Stimulated activated naive CD8-positive, alpha-beta T cell treated with anti-CD3 and anti-CD28 coated beads, Interleukin-15, amount 100 ng/mL, for 72 hours (primary cell): ENCODE measurements around the gene HSPA12B.
A peak's percentile ranks its signal among the peaks of the same experiment; 100 is the strongest.

Source experiments
- ATAC-seq: fragments of 150-1000 bp; cut with Tn5 transposase; 2 replicates; pipeline ENCODE4 v1.10.0; 2021; ENCODE audit warnings: mild to moderate bottlenecking, moderate library complexity
- DNase-seq, 2 donors: peaks; one replicate each; pipeline ENCODE4 v3.0.0; 2021 to 2022
- H3K27ac Mint-ChIP-seq, 2 donors: one replicate each; pipeline ENCODE4 v1.8.0; 2022; ENCODE audit warnings: mild to moderate bottlenecking in 2 of 2, mixed read lengths in 2 of 2, moderate library complexity in 2 of 2
- H3K27me3 Mint-ChIP-seq: one replicate; pipeline ENCODE4 v1.8.0; 2022; ENCODE audit warnings: mixed read lengths
- H3K4me1 Mint-ChIP-seq: one replicate; pipeline ENCODE4 v1.8.0; 2022; ENCODE audit warnings: mild to moderate bottlenecking, mixed read lengths
- H3K4me3 Mint-ChIP-seq, 2 donors: one replicate each; pipeline ENCODE4 v1.8.0; 2022; ENCODE audit warnings: mild to moderate bottlenecking in 2 of 2, mixed read lengths in 2 of 2, moderate library complexity in 1 of 2
- H3K9me3 Mint-ChIP-seq, 2 donors: one replicate each; pipeline ENCODE4 v1.8.0; 2022; ENCODE audit warnings: mixed read lengths in 2 of 2

Gene HSPA12B

DNA sequence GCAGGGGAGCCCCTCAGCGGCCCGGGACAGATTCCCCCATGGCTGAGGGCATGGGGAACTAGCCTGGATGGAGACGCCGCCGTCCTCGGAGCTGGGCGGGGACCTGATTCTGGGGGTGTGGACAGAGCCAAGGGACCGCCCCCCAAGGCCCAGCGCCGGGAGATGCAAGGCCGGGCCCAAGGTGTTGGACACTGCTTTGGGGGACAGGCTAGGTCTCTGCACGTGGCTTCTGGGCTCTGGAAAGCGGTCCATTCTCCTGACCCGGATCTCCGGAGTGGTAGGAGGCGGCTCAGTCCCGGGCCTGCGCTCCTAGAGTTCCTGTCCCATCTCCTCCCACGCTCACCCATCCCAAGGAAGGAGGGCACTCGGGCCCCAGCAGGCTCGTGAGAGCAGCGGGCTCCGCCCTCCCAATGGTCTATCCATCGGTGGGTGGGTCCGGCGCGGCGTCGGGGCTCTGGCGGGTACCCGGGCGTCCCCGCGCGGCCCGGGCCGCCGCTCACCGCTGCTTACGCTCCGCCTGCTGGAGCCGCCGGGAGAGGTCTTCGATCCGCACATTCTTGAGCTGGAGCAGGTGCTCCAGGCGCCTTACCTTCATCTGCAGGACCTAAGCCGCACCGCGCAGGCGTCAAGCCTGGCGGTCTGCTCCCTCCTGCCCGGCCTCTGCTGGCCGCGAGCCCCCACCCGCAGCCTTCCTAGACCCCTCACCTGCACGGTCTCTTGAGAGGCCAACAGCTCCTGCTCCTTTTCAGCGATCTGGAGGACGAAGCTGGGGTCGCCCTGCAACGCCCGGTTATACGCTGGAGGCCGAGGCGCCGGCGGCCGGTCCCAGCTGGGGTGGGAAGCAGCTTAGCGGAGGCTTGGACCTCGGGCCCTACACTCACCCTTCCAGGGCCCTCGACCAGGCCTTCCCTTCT lies 45.5 kb downstream of the HSPA12B start:
- H3K9me3 Mint-ChIP-seq: no peaks in the 10 kb centered on the region
- peak overlapping the region; percentile 87 to 88 for H3K4me3 Mint-ChIP-seq
- DNase-seq (peak in 1 of 2 donors; percentile 54), ATAC-seq (peak; percentile 77)
- peaks cover 19% of the 10 kb centered on the region for H3K27me3 Mint-ChIP-seq
- H3K4me1 Mint-ChIP-seq: peaks cover 53% of the 10 kb centered on the region
- H3K27ac Mint-ChIP-seq: peak overlapping the region in 1 of 2 donors; percentile 70

GRCh38 chr20:3778976-3779375 lies 46.5 kb downstream of the HSPA12B start:
- Mint-ChIP-seq H3K4me3 (peak overlapping the region; percentile 87 to 88), H3K27ac (no peak overlapping the region), H3K4me1 (peaks cover 63% of the 10 kb centered on the region)

GRCh38 chr20:3781153-3781910 lies 48.8 kb downstream of the HSPA12B start, which contains the start of gene SPEF1:
TSS of gene SPEF1 (minus strand) at chr20:3781448. CDS start at chr20:3781287, 161 bp downstream.
- ATAC-seq (peak; percentile 43), DNase-seq (peak in 1 of 2 donors; percentile 42)
- peak within 1 kb of the TSS; percentile 44 to 64 for H3K27ac Mint-ChIP-seq
- peak within 1 kb of the TSS; percentile 58 to 74 for H3K4me3 Mint-ChIP-seq
- peaks cover 19% of the 10 kb centered on the region for H3K27me3 Mint-ChIP-seq
- peaks cover 77% of the 10 kb centered on the region for H3K4me1 Mint-ChIP-seq
- no peaks in the 10 kb centered on the region for H3K9me3 Mint-ChIP-seq

More at GRCh38 chr20:3778976-3779375, 46.5 kb downstream of the HSPA12B start:
- DNase-seq: no peak
- no peak for ATAC-seq
- peaks cover 19% of the 10 kb centered on the region for H3K27me3 Mint-ChIP-seq
- H3K9me3 Mint-ChIP-seq: no peaks in the 10 kb centered on the region

DNA sequence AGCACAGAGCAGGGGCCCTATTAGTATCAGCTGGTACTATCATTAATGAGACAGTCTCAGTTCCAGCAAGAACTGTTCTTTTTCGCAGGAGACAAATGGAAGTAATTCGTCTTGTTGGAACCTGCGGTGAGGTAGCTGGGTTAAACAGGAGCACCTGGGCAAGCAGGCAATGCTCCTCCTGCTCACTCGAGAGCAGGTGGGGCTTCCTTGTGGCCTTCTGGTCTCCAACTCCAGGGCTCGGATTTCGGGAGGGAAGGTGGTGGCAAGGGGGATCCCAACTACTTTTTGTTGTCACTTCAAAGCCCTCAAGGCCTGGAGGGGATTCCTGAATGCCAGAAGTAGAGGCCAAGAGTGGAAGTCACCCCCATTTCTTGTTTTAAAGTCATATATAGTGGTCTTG lies 50.1 kb downstream of the HSPA12B start:
- peaks cover 19% of the 10 kb centered on the region for H3K27me3 Mint-ChIP-seq
- H3K4me3 Mint-ChIP-seq: no peak overlapping the region
- DNase-seq: no peak
- H3K4me1 Mint-ChIP-seq: peaks cover 71% of the 10 kb centered on the region
- H3K27ac Mint-ChIP-seq: no peak overlapping the region
- no peak for ATAC-seq
- no peaks in the 10 kb centered on the region for H3K9me3 Mint-ChIP-seq

DNA sequence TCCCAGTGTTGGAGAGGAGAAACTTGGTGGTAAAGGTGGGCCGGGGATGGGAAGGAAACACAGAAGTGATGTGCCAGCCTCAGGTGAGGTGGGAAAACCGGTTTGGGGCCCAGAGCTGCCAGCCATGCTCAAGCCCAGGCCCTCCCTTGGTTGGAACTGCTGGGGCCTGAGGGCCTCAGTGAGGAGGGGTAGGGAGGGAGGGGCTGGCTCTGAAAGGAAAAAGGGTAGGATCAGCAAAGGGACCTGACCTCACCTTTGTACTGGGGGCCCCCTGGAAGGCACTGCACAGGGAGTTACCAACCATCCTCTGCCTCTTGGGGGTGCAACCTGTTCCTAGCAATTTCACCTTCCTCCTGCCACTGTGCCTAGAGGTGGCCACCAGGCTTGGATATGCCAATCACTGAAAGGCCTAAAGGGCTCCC lies 50.6 kb downstream of the HSPA12B start:
- no peak for ATAC-seq
- Mint-ChIP-seq H3K4me1 (peaks cover 74% of the 10 kb centered on the region), H3K9me3 (no peaks in the 10 kb centered on the region), H3K27me3 (peaks cover 19% of the 10 kb centered on the region), H3K27ac (no peak overlapping the region), H3K4me3 (no peak overlapping the region)
- no peak for DNase-seq

DNA sequence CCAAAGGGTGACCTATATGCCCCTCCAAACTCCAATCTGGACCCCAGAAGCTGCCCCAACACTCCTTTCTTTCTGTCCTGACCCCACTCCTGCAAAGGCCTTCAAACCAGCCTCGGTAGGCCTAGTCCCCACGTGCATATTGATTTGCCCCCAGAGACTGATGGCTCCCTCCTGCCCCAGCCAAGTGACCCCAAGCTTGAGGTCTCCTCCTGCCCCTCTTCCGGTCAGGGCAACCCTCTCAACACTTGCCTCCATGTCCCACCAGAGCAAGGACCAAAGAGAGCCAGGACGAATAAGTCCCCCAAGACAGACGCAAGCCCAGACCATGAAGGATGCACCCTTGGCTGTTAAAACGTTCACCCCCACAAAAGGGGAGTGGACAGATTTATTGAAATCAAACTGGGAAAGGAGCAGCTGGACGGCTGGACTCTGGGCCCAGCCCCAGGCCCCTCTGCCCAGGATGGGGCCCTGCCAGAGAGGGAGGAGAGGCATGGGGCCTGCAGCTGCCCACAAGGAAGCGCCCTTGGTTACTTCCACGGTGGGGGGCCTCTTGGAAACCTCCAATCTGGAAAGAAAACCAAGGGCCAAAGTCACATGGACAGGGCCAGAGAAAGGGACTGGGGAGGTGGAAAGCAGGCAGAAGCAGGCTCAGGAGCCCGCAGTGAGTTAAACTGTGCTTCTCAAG lies 51.2 kb downstream of the HSPA12B start:
- Mint-ChIP-seq H3K4me3 (peak overlapping the region in 1 of 2 donors; percentile 47), H3K27me3 (peaks cover 14% of the 10 kb centered on the region), H3K9me3 (no peaks in the 10 kb centered on the region), H3K27ac (no peak overlapping the region), H3K4me1 (peaks cover 72% of the 10 kb centered on the region)
- ATAC-seq (no peak), DNase-seq (no peak)

DNA sequence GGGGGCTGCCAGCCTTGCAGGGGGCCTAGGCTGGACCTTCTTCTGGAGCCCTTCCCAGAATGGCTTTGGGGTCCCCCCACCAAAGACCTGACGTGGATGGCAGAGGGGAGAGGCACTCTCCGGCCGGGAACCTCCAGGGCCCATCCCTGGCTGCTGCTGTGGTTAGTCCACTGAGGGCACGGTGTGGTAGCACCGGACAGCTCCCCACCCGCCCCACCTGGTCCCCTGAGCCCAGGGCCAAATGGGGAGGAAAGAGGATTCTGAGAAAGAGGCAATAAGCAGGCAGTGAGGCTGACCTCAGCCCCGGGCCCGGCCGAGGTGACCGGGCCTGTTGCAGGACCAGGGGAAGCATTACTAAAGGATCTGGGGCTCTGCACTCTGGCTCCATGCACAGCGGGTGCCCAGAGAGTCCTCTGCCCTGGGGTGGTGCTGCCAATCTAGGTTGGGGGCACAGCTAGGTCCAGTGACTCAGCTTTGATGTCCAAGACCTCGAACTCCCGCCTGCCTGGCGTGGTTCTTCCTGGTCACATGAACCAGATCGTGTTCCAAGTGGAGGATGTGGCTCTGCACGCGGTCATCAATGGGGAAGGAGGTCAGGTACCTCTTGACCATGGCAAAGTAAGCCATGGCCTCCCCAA lies 51.9 kb downstream of the HSPA12B start:
- H3K27me3 Mint-ChIP-seq: peaks cover 7% of the 10 kb centered on the region
- peak overlapping the region; percentile 8 to 91 for H3K27ac Mint-ChIP-seq
- no peaks in the 10 kb centered on the region for H3K9me3 Mint-ChIP-seq
- ATAC-seq (no peak), DNase-seq (no peak)
- peaks cover 72% of the 10 kb centered on the region for H3K4me1 Mint-ChIP-seq
- peak overlapping the region; percentile 63 to 76 for H3K4me3 Mint-ChIP-seq

DNA sequence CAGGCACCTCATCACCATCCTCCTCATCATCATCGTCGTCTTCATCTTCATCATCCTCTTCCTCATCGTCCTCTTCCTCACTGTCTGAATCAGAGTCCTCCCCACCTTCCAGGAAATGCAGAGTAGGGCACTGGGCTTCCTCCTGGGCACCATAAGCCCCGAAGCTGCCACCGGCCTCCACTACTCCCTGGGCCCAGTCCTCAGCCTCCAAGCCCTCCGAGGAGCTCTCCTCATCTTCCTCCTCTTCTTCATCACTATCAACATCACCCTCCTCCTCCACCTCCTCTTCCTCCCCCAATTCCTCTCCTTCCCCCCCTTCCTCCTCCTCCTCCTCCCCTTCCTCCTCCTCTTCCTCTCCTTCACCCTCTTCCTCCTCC lies 52.4 kb downstream of the HSPA12B start:
- H3K27ac Mint-ChIP-seq: peak overlapping the region in 1 of 2 donors; percentile 91
- peaks cover 71% of the 10 kb centered on the region for H3K4me1 Mint-ChIP-seq
- ATAC-seq: no peak
- peak overlapping the region; percentile 63 to 76 for H3K4me3 Mint-ChIP-seq
- H3K9me3 Mint-ChIP-seq: no peaks in the 10 kb centered on the region
- no peak for DNase-seq
- peaks cover 2% of the 10 kb centered on the region for H3K27me3 Mint-ChIP-seq

- Mint-ChIP-seq H3K4me1 (peaks cover 69% of the 10 kb centered on the region), H3K9me3 (no peaks in the 10 kb centered on the region), H3K4me3 (peak overlapping the region; percentile 63 to 76), H3K27me3 (no peaks in the 10 kb centered on the region), H3K27ac (peak overlapping the region in 1 of 2 donors; percentile 55)
- DNase-seq (no peak), ATAC-seq (no peak)
Measured at GRCh38 chr20:3785240-3786125, 53.0 kb downstream of the HSPA12B start.

- DNase-seq (peak in 1 of 2 donors; percentile 54), ATAC-seq (peak; percentile 54)
- H3K4me1 Mint-ChIP-seq: peaks cover 63% of the 10 kb centered on the region
- no peaks in the 10 kb centered on the region for H3K27me3 Mint-ChIP-seq
- peak overlapping the region in 1 of 2 donors; percentile 54 for H3K27ac Mint-ChIP-seq
- peak overlapping the region; percentile 78 to 83 for H3K4me3 Mint-ChIP-seq
- H3K9me3 Mint-ChIP-seq: no peaks in the 10 kb centered on the region
Measured at GRCh38 chr20:3786126-3786484, 53.6 kb downstream of the HSPA12B start.

DNA sequence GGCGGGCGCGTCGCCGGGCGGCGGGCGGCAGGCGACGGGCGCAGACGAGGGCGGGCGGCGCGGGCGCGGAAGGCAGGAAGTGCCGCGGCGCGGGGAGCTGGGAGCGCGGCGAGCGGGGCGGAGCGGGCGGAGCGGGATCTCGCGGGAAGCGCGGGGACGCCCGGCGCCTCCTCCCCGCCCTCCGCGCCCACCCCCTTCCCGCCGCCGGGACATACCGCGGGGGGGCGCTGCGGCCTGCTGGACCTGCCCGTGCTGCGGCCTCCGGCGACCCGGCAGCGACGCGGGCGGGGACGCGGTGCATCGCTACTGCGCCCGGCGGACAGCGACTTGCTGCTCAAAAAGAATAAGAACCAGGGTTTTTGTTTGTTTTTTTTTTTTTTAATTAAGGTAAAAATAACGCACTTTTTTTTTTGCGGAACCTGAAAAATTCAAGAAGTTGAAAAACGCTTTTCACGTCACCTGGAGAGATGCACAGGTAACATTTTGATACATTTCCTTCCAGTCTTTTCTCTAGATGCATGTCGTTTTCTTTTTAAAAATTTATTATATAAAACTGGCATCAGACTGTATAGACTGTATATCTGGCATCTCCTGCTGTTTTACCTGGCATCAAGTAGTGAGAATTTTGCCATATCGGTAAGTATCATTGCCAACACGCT lies 54.3 kb downstream of the HSPA12B start, which contains the start of gene CENPB:
TSS of gene CENPB (minus strand) at position 76 of the 659 bp plus-strand sequence. CDS start 257 bp downstream, outside the sequence.
- H3K27ac Mint-ChIP-seq: peak within 1 kb of the TSS; percentile 54 to 55
- DNase-seq (peak; percentile 92 to 94), ATAC-seq (peak; percentile 91)
- H3K4me1 Mint-ChIP-seq: peaks cover 56% of the 10 kb centered on the region
- peak within 1 kb of the TSS; percentile 78 to 83 for H3K4me3 Mint-ChIP-seq
- H3K27me3 Mint-ChIP-seq: no peaks in the 10 kb centered on the region
- no peaks in the 10 kb centered on the region for H3K9me3 Mint-ChIP-seq

GRCh38 chr20:3787324-3788014 lies 55.0 kb downstream of the HSPA12B start:
- Mint-ChIP-seq H3K9me3 (no peaks in the 10 kb centered on the region), H3K4me3 (peak overlapping the region; percentile 44 to 69), H3K27me3 (no peaks in the 10 kb centered on the region), H3K4me1 (peaks cover 49% of the 10 kb centered on the region), H3K27ac (no peak overlapping the region)
- ATAC-seq (no peak), DNase-seq (no peak)

DNA sequence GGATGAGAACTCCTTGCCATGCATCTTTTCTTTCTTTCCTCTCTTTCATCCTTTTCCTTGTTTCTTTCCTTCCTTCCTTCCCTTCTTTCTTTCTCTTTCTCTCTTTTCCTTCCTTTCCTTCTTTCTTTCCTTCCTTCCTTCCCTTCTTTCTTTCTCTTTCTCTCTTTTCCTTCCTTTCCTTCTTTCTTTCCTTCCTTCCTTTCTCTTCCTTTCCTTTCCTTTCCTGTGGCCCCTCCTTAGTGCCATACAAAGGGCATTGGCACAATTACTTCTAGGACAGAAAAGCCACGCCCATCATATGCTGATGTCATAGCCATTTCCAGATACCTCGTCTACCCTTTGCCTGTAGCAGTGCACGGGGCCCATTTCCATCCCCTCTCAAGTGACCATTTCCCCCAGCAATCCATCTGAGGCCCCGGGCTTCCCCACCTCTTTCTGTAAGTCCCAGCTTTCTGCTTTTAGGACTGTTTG lies 56.2 kb downstream of the HSPA12B start:
- ATAC-seq: no peak
- H3K4me1 Mint-ChIP-seq: peaks cover 37% of the 10 kb centered on the region
- no peak overlapping the region for H3K4me3 Mint-ChIP-seq
- no peak overlapping the region for H3K27ac Mint-ChIP-seq
- no peaks in the 10 kb centered on the region for H3K9me3 Mint-ChIP-seq
- H3K27me3 Mint-ChIP-seq: no peaks in the 10 kb centered on the region
- DNase-seq: no peak
